K562 (cell line): ENCODE measurements around the gene BEST1. TPM values are rescaled to one million over a fixed set of nuclear protein-coding genes. Genes with fewer than 3 reads are reported as not detected.
A peak's percentile ranks its signal among the peaks of the same experiment; 100 is the strongest.

Experiments
- CBFA2T2 ChIP-seq: fragments of 450-650 bp; conservative IDR thresholded peaks from 2 replicates; pipeline ENCODE4 v1.6.1; 2017; ENCODE audit warnings: mild to moderate bottlenecking
- CBX1 ChIP-seq: sonication (generic); IDR thresholded peaks from 2 replicates; pipeline ENCODE4 v1.6.1; 2016; ENCODE audit warnings: antibody characterized with exemption, low read depth, mild to moderate bottlenecking
- HMG20A ChIP-seq: fragments of 450-650 bp; formaldehyde crosslinking; conservative IDR thresholded peaks from 2 replicates; pipeline ENCODE4 v1.4.0; 2020; ENCODE audit warnings: mild to moderate bottlenecking, mixed read lengths
- MTF1 ChIP-seq: fragments of 250-450 bp; sonication (Bioruptor Pico); IDR thresholded peaks from 2 replicates; pipeline ENCODE4 v1.9.0; 2021; ENCODE audit warnings: moderate library complexity, mild to moderate bottlenecking, inconsistent platforms, borderline replicate concordance
- SRF ChIP-seq, 2 experiments: fragments of 250-450, 450-650 bp in 1 of 2; sonication (Bioruptor Pico) in 1 of 2; sonication (generic) in 1 of 2; formaldehyde crosslinking; IDR thresholded peaks; 2 replicates each; pipeline versions ENCODE4 v1.5.0 to v1.5.1; 2020 to 2022; ENCODE audit warnings: mild to moderate bottlenecking in 1 of 2, missing genetic modification reagents in 1 of 2
- SRSF1 ChIP-seq: fragments of 200-400 bp; formaldehyde crosslinking; IDR thresholded peaks from 2 replicates; pipeline ENCODE4 v1.6.1; 2017; ENCODE audit warnings: mild to moderate bottlenecking, low read depth, low read length, moderate library complexity
- TGIF2 ChIP-seq: sonication (generic); formaldehyde crosslinking; IDR thresholded peaks from 2 replicates; pipeline ENCODE4 v1.8.1; 2022; ENCODE audit warnings: mild to moderate bottlenecking, missing genetic modification reagents, moderate library complexity
- TRIM24 ChIP-seq, 2 experiments: fragments of 450-650 bp; IDR thresholded peaks; 2 replicates each; pipeline ENCODE4 v1.6.1; 2016
- TRIM28 ChIP-seq: fragments of 450-650 bp; IDR thresholded peaks from 2 replicates; pipeline ENCODE4 v1.6.1; 2017
- ZNF354B ChIP-seq: fragments of 250-450 bp; sonication (Bioruptor Pico); IDR thresholded peaks from 2 replicates; pipeline ENCODE4 v1.4.0; 2020
- polyA plus RNA-seq, 8 experiments: library from polyadenylated mRNA; depleted of rRNA in 4 of 8; stranded (reverse) in 5 of 8; unstranded in 3 of 8; fragments of >200 nt; fragmentation: Nextera tagmentation in 2 of 8; fragmentation: Illumina TruSeq in 1 of 8; extraction: Ambion mirVana in 2 of 8; extraction: Trizol in 1 of 8; gene quantifications; 2 replicates each; pipeline versions ENCODE4 v1.2.1 to v1.2.3, GENCODE V29; 2011 to 2014; ENCODE audit warnings: inconsistent platforms in 1 of 8, missing spikeins in 1 of 8
- total RNA-seq, 7 experiments: library from RNA; depleted of rRNA in 6 of 7; stranded (reverse); fragments of >200 nt in 6 of 7; fragmentation: Illumina TruSeq in 2 of 7; extraction: Trizol in 2 of 7; gene quantifications; 2 replicates each; pipeline versions ENCODE4 v1.2.1 to v1.2.3, GENCODE V29; 2011 to 2021; ENCODE audit warnings: low replicate concordance in 1 of 7
- TF ChIP-seq, protein P1 (sequence below): fragments of 450-650 bp; IDR thresholded peaks from 2 replicates; pipeline ENCODE4 v1.7.1; 2018; ENCODE audit warnings: mild to moderate bottlenecking, low read depth; ENCODE audit not compliant: partially characterized antibody
- TF ChIP-seq, protein P2 (sequence below): fragments of 250-450 bp; sonication (Bioruptor Pico); IDR thresholded peaks from 2 replicates; pipeline ENCODE4 v1.8.0; 2022; ENCODE audit warnings: inconsistent platforms
- TF ChIP-seq, protein P3 (sequence below): sonication (generic); formaldehyde crosslinking; IDR thresholded peaks from 2 replicates; pipeline ENCODE4 v1.8.1; 2023; ENCODE audit warnings: mild to moderate bottlenecking, missing genetic modification reagents

BEST1 gene
- total and polyA plus RNA-seq, 9 of the 15 experiments (the other 6 are each of a cell fraction or from before 2014, with no cell fraction given): 0.07 to 1.3 (median 0.40) TPM

DNA sequence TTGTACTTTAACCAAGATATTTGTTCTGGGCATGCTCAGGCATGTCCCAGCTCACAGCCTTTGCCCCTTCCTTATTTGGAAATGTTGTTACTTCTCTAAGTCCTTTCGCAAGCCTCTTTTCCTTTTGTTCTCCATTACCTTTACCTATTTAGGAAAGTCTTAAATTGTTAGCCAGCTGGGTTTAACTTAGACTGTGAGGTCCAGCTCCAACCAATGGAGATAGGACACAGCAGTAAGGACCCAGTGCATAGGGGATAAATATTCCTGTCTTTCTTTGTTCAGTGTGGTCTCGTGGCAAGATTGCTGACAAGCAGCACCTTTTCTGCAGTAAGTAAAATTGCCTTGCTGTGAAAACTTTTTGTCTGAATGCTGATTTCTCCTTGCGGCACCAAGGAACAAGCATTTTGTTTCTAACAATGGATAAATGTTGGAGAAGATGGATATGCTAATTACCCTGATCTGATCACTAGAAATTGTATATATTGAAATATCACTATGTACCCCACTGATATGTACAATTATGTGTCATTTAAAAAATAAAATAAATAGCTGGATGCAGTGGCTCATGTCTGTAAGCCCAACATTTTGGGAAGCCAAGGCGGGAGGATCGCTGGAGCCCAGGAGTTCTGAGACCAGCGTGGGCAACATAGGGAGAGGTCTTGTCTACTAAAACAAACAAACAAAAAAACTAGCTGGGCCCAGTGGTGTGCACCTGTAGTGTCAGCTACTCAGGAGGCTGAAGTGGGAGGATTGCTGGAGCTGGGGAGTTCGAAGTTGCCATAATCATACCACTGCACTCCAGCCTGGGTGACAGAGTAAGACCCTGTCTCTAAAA, 49.2 kb downstream of the BEST1 start (continued):
- TF ChIP-seq, protein P1, sequence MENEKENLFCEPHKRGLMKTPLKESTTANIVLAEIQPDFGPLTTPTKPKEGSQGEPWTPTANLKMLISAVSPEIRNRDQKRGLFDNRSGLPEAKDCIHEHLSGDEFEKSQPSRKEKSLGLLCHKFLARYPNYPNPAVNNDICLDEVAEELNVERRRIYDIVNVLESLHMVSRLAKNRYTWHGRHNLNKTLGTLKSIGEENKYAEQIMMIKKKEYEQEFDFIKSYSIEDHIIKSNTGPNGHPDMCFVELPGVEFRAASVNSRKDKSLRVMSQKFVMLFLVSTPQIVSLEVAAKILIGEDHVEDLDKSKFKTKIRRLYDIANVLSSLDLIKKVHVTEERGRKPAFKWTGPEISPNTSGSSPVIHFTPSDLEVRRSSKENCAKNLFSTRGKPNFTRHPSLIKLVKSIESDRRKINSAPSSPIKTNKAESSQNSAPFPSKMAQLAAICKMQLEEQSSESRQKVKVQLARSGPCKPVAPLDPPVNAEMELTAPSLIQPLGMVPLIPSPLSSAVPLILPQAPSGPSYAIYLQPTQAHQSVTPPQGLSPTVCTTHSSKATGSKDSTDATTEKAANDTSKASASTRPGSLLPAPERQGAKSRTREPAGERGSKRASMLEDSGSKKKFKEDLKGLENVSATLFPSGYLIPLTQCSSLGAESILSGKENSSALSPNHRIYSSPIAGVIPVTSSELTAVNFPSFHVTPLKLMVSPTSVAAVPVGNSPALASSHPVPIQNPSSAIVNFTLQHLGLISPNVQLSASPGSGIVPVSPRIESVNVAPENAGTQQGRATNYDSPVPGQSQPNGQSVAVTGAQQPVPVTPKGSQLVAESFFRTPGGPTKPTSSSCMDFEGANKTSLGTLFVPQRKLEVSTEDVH: no peak
- TF ChIP-seq TGIF2 (CRISPR knock-in tag): no peak
- TF ChIP-seq SRSF1: no peak
- no peak for TF ChIP-seq MTF1 (CRISPR knock-in tag)
- peak; percentile 26 to 72; a peak in 2 of 4 replicates for TF ChIP-seq TRIM24 (IDR thresholded peaks at IDR 0.05)
- TF ChIP-seq CBFA2T2: no peak
- peak; percentile 71; the same call in 1 of the 2 replicates for TF ChIP-seq CBX1
- TF ChIP-seq TRIM28: peak; percentile 95
- no peak for TF ChIP-seq ZNF354B (CRISPR knock-in tag)
- TF ChIP-seq, protein P2, sequence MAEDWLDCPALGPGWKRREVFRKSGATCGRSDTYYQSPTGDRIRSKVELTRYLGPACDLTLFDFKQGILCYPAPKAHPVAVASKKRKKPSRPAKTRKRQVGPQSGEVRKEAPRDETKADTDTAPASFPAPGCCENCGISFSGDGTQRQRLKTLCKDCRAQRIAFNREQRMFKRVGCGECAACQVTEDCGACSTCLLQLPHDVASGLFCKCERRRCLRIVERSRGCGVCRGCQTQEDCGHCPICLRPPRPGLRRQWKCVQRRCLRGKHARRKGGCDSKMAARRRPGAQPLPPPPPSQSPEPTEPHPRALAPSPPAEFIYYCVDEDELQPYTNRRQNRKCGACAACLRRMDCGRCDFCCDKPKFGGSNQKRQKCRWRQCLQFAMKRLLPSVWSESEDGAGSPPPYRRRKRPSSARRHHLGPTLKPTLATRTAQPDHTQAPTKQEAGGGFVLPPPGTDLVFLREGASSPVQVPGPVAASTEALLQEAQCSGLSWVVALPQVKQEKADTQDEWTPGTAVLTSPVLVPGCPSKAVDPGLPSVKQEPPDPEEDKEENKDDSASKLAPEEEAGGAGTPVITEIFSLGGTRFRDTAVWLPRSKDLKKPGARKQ: peak; percentile 87
- TF ChIP-seq, protein P3, sequence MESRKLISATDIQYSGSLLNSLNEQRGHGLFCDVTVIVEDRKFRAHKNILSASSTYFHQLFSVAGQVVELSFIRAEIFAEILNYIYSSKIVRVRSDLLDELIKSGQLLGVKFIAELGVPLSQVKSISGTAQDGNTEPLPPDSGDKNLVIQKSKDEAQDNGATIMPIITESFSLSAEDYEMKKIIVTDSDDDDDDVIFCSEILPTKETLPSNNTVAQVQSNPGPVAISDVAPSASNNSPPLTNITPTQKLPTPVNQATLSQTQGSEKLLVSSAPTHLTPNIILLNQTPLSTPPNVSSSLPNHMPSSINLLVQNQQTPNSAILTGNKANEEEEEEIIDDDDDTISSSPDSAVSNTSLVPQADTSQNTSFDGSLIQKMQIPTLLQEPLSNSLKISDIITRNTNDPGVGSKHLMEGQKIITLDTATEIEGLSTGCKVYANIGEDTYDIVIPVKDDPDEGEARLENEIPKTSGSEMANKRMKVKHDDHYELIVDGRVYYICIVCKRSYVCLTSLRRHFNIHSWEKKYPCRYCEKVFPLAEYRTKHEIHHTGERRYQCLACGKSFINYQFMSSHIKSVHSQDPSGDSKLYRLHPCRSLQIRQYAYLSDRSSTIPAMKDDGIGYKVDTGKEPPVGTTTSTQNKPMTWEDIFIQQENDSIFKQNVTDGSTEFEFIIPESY: no peak
- TF ChIP-seq HMG20A (CRISPR knock-in tag): no peak
- peak in 1 of 2 experiments; percentile 38; a peak in 1 of 4 replicates for TF ChIP-seq SRF (CRISPR knock-in tag; IDR thresholded peaks at IDR 0.05)
